Retinal pigment epithelial cell (primary cell): ENCODE results near the gene NODAL.

Source experiments
- DNase-seq: peaks from one replicate; pipeline ENCODE4 v3.0.0-alpha.2; 2010; ENCODE audit warnings: low read depth
- H3K4me3 ChIP-seq: 2 replicates; pipeline ENCODE4 v1.5.1; 2011; ENCODE audit warnings: mild to moderate bottlenecking, low read length, control low read depth, moderate library complexity
- CTCF ChIP-seq: conservative IDR thresholded peaks from 2 replicates; pipeline ENCODE4 v1.5.1; 2011; ENCODE audit warnings: low read depth, low read length, control low read depth, inconsistent platforms

Gene NODAL

GRCh38 chr10:70461397-70462348 is 20.2 kb upstream of the NODAL start:
- H3K4me3 ChIP-seq = no peak overlapping the region
- DNase-seq = no peak
- TF ChIP-seq CTCF = peak; percentile 89

- TF ChIP-seq CTCF = no peak
Measured at GRCh38 chr10:70459774-70460490, 18.5 kb upstream of the NODAL start.

GRCh38 chr10:70459061-70459773 is 17.7 kb upstream of the NODAL start:
- DNase-seq = no peak
- no peak for TF ChIP-seq CTCF

More at GRCh38 chr10:70459774-70460490, 18.5 kb upstream of the NODAL start:
- no peak for DNase-seq
- no peak overlapping the region for H3K4me3 ChIP-seq

GRCh38 chr10:70458329-70459060 is 17.0 kb upstream of the NODAL start:
- TF ChIP-seq CTCF = no peak
- DNase-seq = peak; percentile 55
- H3K4me3 ChIP-seq = peak overlapping the region; percentile 27

More at GRCh38 chr10:70459061-70459773, 17.7 kb upstream of the NODAL start:
- no peak overlapping the region for H3K4me3 ChIP-seq

- no peak for DNase-seq
- H3K4me3 ChIP-seq = no peak overlapping the region
Measured at GRCh38 chr10:70457759-70458305, 16.4 kb upstream of the NODAL start.

More at GRCh38 chr10:70457759-70458305, 16.4 kb upstream of the NODAL start:
- no peak for TF ChIP-seq CTCF
